Fibroblast of skin of left quadriceps (primary cell): ENCODE data around the gene MAST2.
A peak's percentile ranks its signal among the peaks of the same experiment; 100 is the strongest.

ENCODE experiments used
- DNase-seq, 2 experiments: peaks; one replicate each; pipeline ENCODE4 v3.0.0-alpha.2; 2013; ENCODE audit warnings: low read depth in 2 of 2

The MAST2 gene

GRCh38 chr1:45979074-45979777 is 175.8 kb downstream of the MAST2 start:
- no peak for DNase-seq

GRCh38 chr1:45979778-45980176 is 176.4 kb downstream of the MAST2 start:
- no peak for DNase-seq

GRCh38 chr1:45982359-45982758 is 178.9 kb downstream of the MAST2 start:
- no peak for DNase-seq

GRCh38 chr1:45983967-45984366 is 180.6 kb downstream of the MAST2 start:
- DNase-seq = no peak

GRCh38 chr1:45987204-45987603 is 183.8 kb downstream of the MAST2 start:
- DNase-seq = no peak

- DNase-seq = no peak
Observed at GRCh38 chr1:45989249-45989648, 185.8 kb downstream of the MAST2 start.

GRCh38 chr1:45994423-45994822 is 191.0 kb downstream of the MAST2 start:
- DNase-seq = no peak

- DNase-seq = no peak
Observed at GRCh38 chr1:45995298-45995697, 191.9 kb downstream of the MAST2 start.

GRCh38 chr1:45998020-45998617 is 194.7 kb downstream of the MAST2 start:
- no peak for DNase-seq

- no peak for DNase-seq
Observed at GRCh38 chr1:45999507-45999906, 196.1 kb downstream of the MAST2 start.

- no peak for DNase-seq
Observed at GRCh38 chr1:46001081-46001785, 197.8 kb downstream of the MAST2 start.

- no peak for DNase-seq
Observed at GRCh38 chr1:46002551-46003150, 199.2 kb downstream of the MAST2 start.

GRCh38 chr1:46003315-46003714 is 199.9 kb downstream of the MAST2 start:
- no peak for DNase-seq

GRCh38 chr1:46004492-46004891 is 201.1 kb downstream of the MAST2 start:
- no peak for DNase-seq

- DNase-seq = no peak
Observed at GRCh38 chr1:46005594-46005993, 202.2 kb downstream of the MAST2 start.

- DNase-seq = no peak
Observed at GRCh38 chr1:46008585-46008984, 205.2 kb downstream of the MAST2 start.

- DNase-seq = no peak
Observed at GRCh38 chr1:46010611-46011010, 207.2 kb downstream of the MAST2 start.

- no peak for DNase-seq
Observed at GRCh38 chr1:46011121-46011695, 207.8 kb downstream of the MAST2 start.

- DNase-seq = peak; percentile 30 to 31
Observed at GRCh38 chr1:46012236-46012635, 208.8 kb downstream of the MAST2 start.

GRCh38 chr1:46013581-46013980 is 210.2 kb downstream of the MAST2 start:
- DNase-seq = no peak

- no peak for DNase-seq
Observed at GRCh38 chr1:46017876-46018503, 214.6 kb downstream of the MAST2 start.

GRCh38 chr1:46019348-46019747 is 215.9 kb downstream of the MAST2 start:
- DNase-seq = no peak
